ENCODE results near the gene MLPH. TPM values are rescaled to one million over a fixed set of nuclear protein-coding genes. Genes with fewer than 3 reads are reported as not detected.

Gene MLPH
- polyA plus RNA-seq, 1 donor, result 31.8 TPM

DNA sequence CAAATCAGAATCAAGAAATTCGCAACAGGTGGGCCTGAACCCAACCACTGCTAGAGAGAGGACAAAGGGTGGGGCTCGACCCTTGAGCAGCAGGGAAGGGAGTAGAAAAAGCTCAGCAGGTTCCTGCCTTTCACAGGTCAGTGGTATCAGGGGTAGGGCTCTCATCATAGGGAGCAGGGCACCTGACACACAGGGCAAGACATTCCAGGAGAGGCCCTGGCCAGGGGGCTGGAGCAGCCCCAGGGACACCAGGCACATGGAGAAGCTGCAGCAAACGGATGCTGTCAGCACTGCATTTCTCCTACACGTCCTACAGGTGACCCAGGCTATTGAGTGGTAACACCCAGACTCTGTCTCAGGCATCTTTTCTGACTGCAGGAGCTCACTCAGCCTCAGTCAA lies 17.2 kb upstream of the MLPH start:
- peak in 1 of 2 donors; percentile 60 for DNase-seq
- Histone ChIP-seq H3K27ac (ENCODE audit: low read length) (no peak overlapping the region), H3K4me3 (ENCODE audit: low read length) (no peak overlapping the region), H3K27me3 (ENCODE audit: control insufficient read depth, insufficient read depth, low read length) (no peaks in the 10 kb centered on the region), H3K4me1 (ENCODE audit: control insufficient read depth, insufficient read depth, low read length) (peaks cover 24% of the 10 kb centered on the region), H3K9me3 (ENCODE audit: control insufficient read depth, low read depth, low read length) (no peaks in the 10 kb centered on the region), H3K36me3 (ENCODE audit: control insufficient read depth, insufficient read depth, low read length) (no peaks in the 10 kb centered on the region)
- WGBS (ENCODE audit: insufficient coverage, low lambda C conversion rate), result no CpG with 5 or more reads among the region's 4 CpGs

- Histone ChIP-seq H3K4me3 (ENCODE audit: low read length) (no peak overlapping the region), H3K27me3 (ENCODE audit: control insufficient read depth, insufficient read depth, low read length) (no peaks in the 10 kb centered on the region), H3K36me3 (ENCODE audit: control insufficient read depth, insufficient read depth, low read length) (no peaks in the 10 kb centered on the region), H3K27ac (ENCODE audit: low read length) (no peak overlapping the region), H3K4me1 (ENCODE audit: control insufficient read depth, insufficient read depth, low read length) (peaks cover 27% of the 10 kb centered on the region), H3K9me3 (ENCODE audit: control insufficient read depth, low read depth, low read length) (no peaks in the 10 kb centered on the region)
- no CpG with 5 or more reads among the region's 7 CpGs for WGBS (ENCODE audit: insufficient coverage, low lambda C conversion rate)
- no peak for DNase-seq
These were observed 16.1 kb upstream of the MLPH start for GRCh38 chr2:237470914-237471313.

DNA sequence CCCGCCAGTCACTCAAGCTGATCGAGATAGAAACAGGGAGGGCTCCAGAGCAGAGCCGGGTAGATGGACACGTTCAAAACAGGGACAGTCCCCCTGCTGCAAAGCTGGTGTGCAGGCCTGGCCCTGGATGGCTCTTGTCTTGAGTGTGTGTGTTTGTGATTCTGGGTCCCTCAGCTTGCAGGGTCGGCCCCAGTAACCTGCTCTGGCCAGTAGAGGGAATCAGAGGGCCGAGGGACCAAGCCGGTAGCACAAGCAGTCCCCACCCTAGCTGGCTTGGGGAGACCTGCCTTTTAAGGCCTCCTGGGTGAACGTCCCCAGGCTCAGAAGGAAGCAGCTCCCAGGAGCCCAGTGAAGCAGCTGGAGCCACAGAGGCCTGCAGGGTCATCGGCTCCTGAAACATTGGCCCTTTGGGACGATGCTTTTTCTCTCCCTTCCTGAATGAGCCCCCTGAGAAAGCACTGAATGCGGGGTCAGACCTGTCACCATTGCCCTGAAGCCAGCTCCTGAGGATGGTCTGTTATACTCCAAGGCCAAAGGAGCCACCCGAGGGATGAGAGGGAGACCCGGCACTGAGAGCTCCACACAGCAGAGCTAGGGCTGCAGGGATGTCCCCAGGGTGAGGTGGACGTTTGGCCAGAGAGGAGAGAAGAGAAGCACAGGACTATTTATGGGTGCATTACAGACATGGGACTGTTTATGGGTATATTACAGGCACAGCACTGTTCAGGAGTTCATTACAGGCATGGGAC lies 15.4 kb upstream of the MLPH start:
- WGBS (ENCODE audit: insufficient coverage, low lambda C conversion rate), result no CpG with 5 or more reads among the region's 14 CpGs
- Histone ChIP-seq H3K36me3 (ENCODE audit: control insufficient read depth, insufficient read depth, low read length) (no peaks in the 10 kb centered on the region), H3K27me3 (ENCODE audit: control insufficient read depth, insufficient read depth, low read length) (no peaks in the 10 kb centered on the region), H3K4me3 (ENCODE audit: low read length) (no peak overlapping the region), H3K4me1 (ENCODE audit: control insufficient read depth, insufficient read depth, low read length) (peaks cover 32% of the 10 kb centered on the region), H3K27ac (ENCODE audit: low read length) (no peak overlapping the region), H3K9me3 (ENCODE audit: control insufficient read depth, low read depth, low read length) (no peaks in the 10 kb centered on the region)
- peak in 1 of 2 donors; percentile 41 for DNase-seq

GRCh38 chr2:237472187-237472712 lies 14.8 kb upstream of the MLPH start:
- Histone ChIP-seq H3K27ac (ENCODE audit: low read length) (peak overlapping the region; percentile 6), H3K27me3 (ENCODE audit: control insufficient read depth, insufficient read depth, low read length) (no peaks in the 10 kb centered on the region), H3K9me3 (ENCODE audit: control insufficient read depth, low read depth, low read length) (no peaks in the 10 kb centered on the region), H3K4me3 (ENCODE audit: low read length) (no peak overlapping the region), H3K36me3 (ENCODE audit: control insufficient read depth, insufficient read depth, low read length) (no peaks in the 10 kb centered on the region), H3K4me1 (ENCODE audit: control insufficient read depth, insufficient read depth, low read length) (peaks cover 32% of the 10 kb centered on the region)
- no peak for DNase-seq
- WGBS (ENCODE audit: insufficient coverage, low lambda C conversion rate), result no CpG with 5 or more reads among the region's 8 CpGs

DNA sequence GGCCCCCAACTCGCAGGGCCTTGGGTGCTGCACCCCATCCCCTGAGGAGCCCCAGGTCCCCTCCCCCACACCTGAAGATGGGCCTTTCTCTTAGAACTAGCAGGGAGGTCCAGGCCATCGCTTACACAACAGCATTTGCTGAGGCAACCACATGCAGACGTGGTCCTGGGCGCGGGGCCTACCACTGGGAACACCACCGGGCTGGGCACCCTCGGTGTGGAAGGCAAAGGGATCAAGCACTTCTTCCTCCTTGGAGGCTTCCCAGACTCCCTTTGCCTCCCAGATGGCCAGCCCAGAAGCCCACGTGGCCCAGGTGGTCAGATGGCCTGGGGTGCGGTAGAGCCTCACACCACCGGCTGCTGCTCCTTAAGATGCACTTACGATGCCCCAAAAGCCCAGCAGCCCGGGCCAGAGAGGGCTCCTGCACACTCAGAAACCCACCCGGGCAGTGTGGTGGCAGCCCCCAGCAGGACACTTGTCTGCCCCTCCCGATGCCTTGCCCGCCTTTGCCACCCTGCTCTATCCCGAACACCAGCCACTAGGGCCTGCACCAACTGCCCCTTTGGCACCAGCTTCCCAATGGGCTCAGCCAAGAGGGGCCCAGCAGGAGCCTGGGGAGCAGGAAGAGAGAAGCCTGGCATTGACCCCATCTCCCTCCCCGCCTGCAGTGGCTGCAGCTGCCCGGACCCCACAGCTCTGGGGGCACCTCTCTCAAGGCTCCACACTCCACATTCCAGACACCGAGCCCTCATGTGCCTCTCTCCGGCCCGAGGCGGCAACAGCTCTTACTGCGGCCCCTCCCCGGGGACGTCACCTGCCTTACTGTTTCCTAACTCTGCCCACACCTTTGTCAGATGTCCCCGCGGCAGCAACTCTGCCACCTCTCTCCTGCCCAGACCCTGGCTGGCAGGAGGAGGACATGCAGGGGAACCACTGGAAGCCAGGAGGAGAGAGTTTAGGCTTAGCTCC lies 13.9 kb upstream of the MLPH start:
- WGBS (ENCODE audit: insufficient coverage, low lambda C conversion rate), result no CpG with 5 or more reads among the region's 27 CpGs
- H3K27me3 ChIP-seq (ENCODE audit: control insufficient read depth, insufficient read depth, low read length), result peaks cover 4% of the 10 kb centered on the region
- no peak overlapping the region for H3K27ac ChIP-seq (ENCODE audit: low read length)
- H3K4me1 ChIP-seq (ENCODE audit: control insufficient read depth, insufficient read depth, low read length), result peaks cover 32% of the 10 kb centered on the region
- no peak overlapping the region for H3K4me3 ChIP-seq (ENCODE audit: low read length)
- no peaks in the 10 kb centered on the region for H3K36me3 ChIP-seq (ENCODE audit: control insufficient read depth, insufficient read depth, low read length)
- no peak for DNase-seq
- no peaks in the 10 kb centered on the region for H3K9me3 ChIP-seq (ENCODE audit: control insufficient read depth, low read depth, low read length)

GRCh38 chr2:237473878-237474441 lies 13.1 kb upstream of the MLPH start:
- DNase-seq, result peak in 1 of 2 donors; percentile 29
- peak overlapping the region; percentile 89 for H3K27ac ChIP-seq (ENCODE audit: low read length)
- no CpG with 5 or more reads among the region's 11 CpGs for WGBS (ENCODE audit: insufficient coverage, low lambda C conversion rate)
- H3K4me3 ChIP-seq (ENCODE audit: low read length), result no peak overlapping the region
- no peaks in the 10 kb centered on the region for H3K36me3 ChIP-seq (ENCODE audit: control insufficient read depth, insufficient read depth, low read length)
- H3K4me1 ChIP-seq (ENCODE audit: control insufficient read depth, insufficient read depth, low read length), result peaks cover 32% of the 10 kb centered on the region
- no peaks in the 10 kb centered on the region for H3K9me3 ChIP-seq (ENCODE audit: control insufficient read depth, low read depth, low read length)
- peaks cover 5% of the 10 kb centered on the region for H3K27me3 ChIP-seq (ENCODE audit: control insufficient read depth, insufficient read depth, low read length)

DNA sequence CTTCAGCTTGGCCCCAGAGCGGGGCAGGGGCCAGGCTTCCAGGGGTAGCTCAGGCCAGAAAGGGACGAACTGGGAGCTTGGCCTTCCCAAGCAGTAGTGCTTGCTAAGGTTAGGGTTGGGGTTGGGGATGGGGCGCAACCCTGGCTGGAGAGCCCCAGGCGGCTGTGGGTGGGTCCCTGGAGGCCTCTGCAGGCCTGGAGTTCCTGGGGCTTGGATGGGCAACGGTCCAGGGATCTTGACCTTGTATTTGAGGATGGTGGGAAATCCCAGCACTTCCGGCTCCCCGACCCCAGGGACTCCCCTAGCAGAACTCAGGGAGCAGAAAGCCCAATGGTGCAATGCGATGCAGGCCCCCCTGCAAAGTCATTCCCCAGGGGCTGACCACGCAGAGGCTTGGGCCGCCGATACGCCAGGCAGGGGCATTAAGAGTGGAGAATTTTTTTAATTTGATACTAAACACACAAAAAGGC lies 12.6 kb upstream of the MLPH start:
- WGBS (ENCODE audit: insufficient coverage, low lambda C conversion rate), result no CpG with 5 or more reads among the region's 12 CpGs
- H3K27ac ChIP-seq (ENCODE audit: low read length), result peak overlapping the region; percentile 89
- no peak for DNase-seq

GRCh38 chr2:237474931-237475703 lies 11.9 kb upstream of the MLPH start:
- Histone ChIP-seq H3K4me1 (ENCODE audit: control insufficient read depth, insufficient read depth, low read length) (peaks cover 27% of the 10 kb centered on the region), H3K9me3 (ENCODE audit: control insufficient read depth, low read depth, low read length) (no peaks in the 10 kb centered on the region), H3K27ac (ENCODE audit: low read length) (peak overlapping the region; percentile 89), H3K27me3 (ENCODE audit: control insufficient read depth, insufficient read depth, low read length) (peaks cover 5% of the 10 kb centered on the region), H3K36me3 (ENCODE audit: control insufficient read depth, insufficient read depth, low read length) (no peaks in the 10 kb centered on the region), H3K4me3 (ENCODE audit: low read length) (peak overlapping the region; percentile 62)
- peak; percentile 77 to 92 for DNase-seq
- WGBS (ENCODE audit: insufficient coverage, low lambda C conversion rate), result no CpG with 5 or more reads among the region's 79 CpGs

More for the DNA sequence above, 12.6 kb upstream of the MLPH start:
- H3K4me3 ChIP-seq (ENCODE audit: low read length), result peak overlapping the region; percentile 62
- H3K4me1 ChIP-seq (ENCODE audit: control insufficient read depth, insufficient read depth, low read length), result peaks cover 32% of the 10 kb centered on the region
- peaks cover 5% of the 10 kb centered on the region for H3K27me3 ChIP-seq (ENCODE audit: control insufficient read depth, insufficient read depth, low read length)
- no peaks in the 10 kb centered on the region for H3K9me3 ChIP-seq (ENCODE audit: control insufficient read depth, low read depth, low read length)
- no peaks in the 10 kb centered on the region for H3K36me3 ChIP-seq (ENCODE audit: control insufficient read depth, insufficient read depth, low read length)

- H3K4me3 ChIP-seq (ENCODE audit: low read length), result peak overlapping the region; percentile 62
- DNase-seq, result no peak
- H3K9me3 ChIP-seq (ENCODE audit: control insufficient read depth, low read depth, low read length), result no peaks in the 10 kb centered on the region
- H3K27me3 ChIP-seq (ENCODE audit: control insufficient read depth, insufficient read depth, low read length), result peaks cover 5% of the 10 kb centered on the region
- peaks cover 24% of the 10 kb centered on the region for H3K4me1 ChIP-seq (ENCODE audit: control insufficient read depth, insufficient read depth, low read length)
- peak overlapping the region; percentile 89 for H3K27ac ChIP-seq (ENCODE audit: low read length)
- H3K36me3 ChIP-seq (ENCODE audit: control insufficient read depth, insufficient read depth, low read length), result no peaks in the 10 kb centered on the region
- WGBS (ENCODE audit: insufficient coverage, low lambda C conversion rate), result no CpG with 5 or more reads among the region's 17 CpGs
These were observed 11.3 kb upstream of the MLPH start for GRCh38 chr2:237475704-237476141.
